Common myeloid progenitor, CD34-positive (primary cell): ENCODE measurements around the gene SEPTIN6.

Experiments
- CTCF ChIA-PET: fragments of 350-600 bp; sonication (Branson Sonifier 250); formaldehyde crosslinking; loops from one replicate; lab custom pipeline; 2021; ENCODE audit warnings: antibody characterized with exemption; lab: Charles Lee
- POLR2A ChIA-PET: fragments of 350-600 bp; sonication (Branson Sonifier 250); formaldehyde crosslinking; loops from one replicate; lab custom pipeline; 2021; ENCODE audit warnings: antibody characterized with exemption; lab: Charles Lee
- DNase-seq, 3 donors: peaks; one replicate each; pipeline versions ENCODE4 v3.0.0 to v3.0.0-alpha.2; 2013
- H3K27ac ChIP-seq, 2 experiments: 1 replicate in 1 of 2; 2 replicates in 1 of 2; pipeline ENCODE4 v1.7.0; 2013; ENCODE audit warnings: inconsistent platforms in 2 of 2, low read length in 2 of 2, mild to moderate bottlenecking in 2 of 2, low read depth in 1 of 2, moderate library complexity in 1 of 2; ENCODE audit not compliant: severe bottlenecking in 2 of 2, insufficient read depth in 1 of 2, poor library complexity in 1 of 2
- H3K27me3 ChIP-seq, 5 experiments: replicated peaks in 2 of 5; 1 replicate in 3 of 5; 2 replicates in 2 of 5; pipeline versions ENCODE4 v1.6.1 to v1.7.0; 2013; ENCODE audit warnings: low read length in 4 of 5, mild to moderate bottlenecking in 2 of 5, moderate library complexity in 2 of 5, inconsistent platforms in 1 of 5; ENCODE audit not compliant: insufficient read depth in 5 of 5, control insufficient read depth in 4 of 5
- H3K36me3 ChIP-seq, 4 experiments: 1 replicate in 2 of 4; 2 replicates in 2 of 4; pipeline versions ENCODE4 v1.6.1 to v1.7.0; 2013; ENCODE audit warnings: low read length in 3 of 4, control low read depth in 1 of 4, mild to moderate bottlenecking in 1 of 4; ENCODE audit not compliant: control insufficient read depth in 4 of 4, insufficient read depth in 4 of 4
- H3K4me1 ChIP-seq, 4 experiments: 1 replicate in 3 of 4; 2 replicates in 1 of 4; pipeline versions ENCODE4 v1.6.1 to v1.7.1; 2013; ENCODE audit warnings: low read length in 3 of 4, mild to moderate bottlenecking in 3 of 4, control low read depth in 1 of 4, inconsistent platforms in 1 of 4, moderate library complexity in 1 of 4; ENCODE audit not compliant: control insufficient read depth in 4 of 4, insufficient read depth in 4 of 4; ENCODE audit errors: control extremely low read depth in 1 of 4
- H3K4me3 ChIP-seq, 7 experiments: 1 replicate in 4 of 7; 2 replicates in 3 of 7; pipeline versions ENCODE4 v1.5.1 to v1.7.0; 2013; ENCODE audit warnings: mild to moderate bottlenecking in 7 of 7, low read length in 6 of 7, moderate library complexity in 6 of 7, inconsistent platforms in 2 of 7, low read depth in 2 of 7, control low read depth in 1 of 7; ENCODE audit not compliant: insufficient read depth in 4 of 7, control insufficient read depth in 1 of 7; ENCODE audit errors: extremely low read depth in 1 of 7
- H3K9me3 ChIP-seq, 5 experiments: 1 replicate in 4 of 5; 2 replicates in 1 of 5; pipeline versions ENCODE4 v1.6.1 to v1.7.1; 2013; ENCODE audit warnings: low read length in 4 of 5, mild to moderate bottlenecking in 2 of 5, inconsistent platforms in 1 of 5, low read depth in 1 of 5, moderate library complexity in 1 of 5; ENCODE audit not compliant: control insufficient read depth in 4 of 5, insufficient read depth in 2 of 5; ENCODE audit errors: control extremely low read depth in 1 of 5
- whole genome bisulfite sequencing: methylation state at CpG from one replicate; pipeline ENCODE4 v1.1.5; 2013; ENCODE audit not compliant: insufficient coverage; 5-methylcytosine and 5-hydroxymethylcytosine counted together

The SEPTIN6 gene

DNA sequence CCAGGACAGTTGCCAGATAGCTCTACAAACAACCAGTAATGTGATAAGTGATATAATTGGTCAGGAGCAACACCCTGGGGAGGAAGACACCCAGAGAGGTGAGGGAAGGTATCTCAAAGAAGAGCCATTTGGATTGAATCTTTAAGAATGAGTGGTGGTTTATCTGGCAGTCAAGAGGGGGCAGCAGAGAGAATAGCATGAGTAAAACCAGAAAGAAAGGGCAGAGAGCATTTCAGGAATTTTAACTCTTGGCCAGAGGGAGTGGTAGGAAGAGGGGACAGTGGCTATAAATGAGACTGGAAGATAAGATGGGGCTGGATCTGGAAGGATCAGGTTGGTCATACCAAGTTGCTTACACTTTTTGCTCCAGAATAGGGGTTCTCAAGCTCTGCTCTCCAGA is 5.9 kb upstream of the SEPTIN6 start:
- Histone ChIP-seq H3K27ac (no peak overlapping the region), H3K9me3 (no peaks in the 10 kb centered on the region), H3K4me3 (no peak overlapping the region), H3K4me1 (peaks cover 0 to 13% (median 11%) of the 10 kb centered on the region in 4 experiments), H3K36me3 (no peaks in the 10 kb centered on the region), H3K27me3 (no peaks in the 10 kb centered on the region)
- ChIA-PET CTCF (interaction anchor here (0.6 to 2.0 kb wide), 6 partner anchors 11 to 78 kb away, joined by 3 to 12 read pairs (median 5); no protein-coding TSS in a partner anchor), POLR2A (no interaction called here)
- peak; percentile 54 to 80 (median 73) for DNase-seq

DNA sequence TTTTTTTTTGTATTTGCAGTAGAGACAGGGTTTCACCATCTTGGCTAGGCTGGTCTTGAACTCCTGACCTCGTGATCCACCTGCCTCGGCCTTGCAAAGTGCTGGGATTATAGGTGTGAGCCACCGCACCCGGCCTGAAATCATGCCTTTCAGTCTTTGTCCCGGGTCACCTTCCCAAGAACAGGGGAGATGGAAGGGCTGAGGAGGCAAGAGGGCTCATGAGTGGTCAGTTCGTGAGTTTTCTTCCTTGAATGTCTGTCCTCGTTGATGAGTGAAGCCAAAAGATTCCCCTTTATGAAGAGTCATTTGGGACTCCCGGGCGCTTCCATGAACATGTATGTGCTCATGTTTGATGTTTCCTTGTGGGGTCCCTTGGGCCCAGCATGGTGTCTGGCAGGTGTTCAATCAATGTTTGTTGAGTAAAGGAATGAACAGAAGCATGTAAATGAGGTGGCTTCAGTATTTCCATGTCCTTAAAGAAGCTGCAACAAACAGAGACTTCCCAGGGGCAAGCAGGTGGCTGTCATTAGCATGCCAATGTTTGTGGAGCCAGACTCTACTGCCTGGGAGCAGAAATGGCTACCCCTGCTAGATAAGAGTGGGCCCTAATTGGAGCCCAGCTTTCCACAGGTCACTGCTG is 3.4 kb upstream of the SEPTIN6 start:
- ChIA-PET CTCF (interaction anchor here (0.6 to 4.3 kb wide), 2 partner anchors 13 to 26 kb away, joined by 3 to 26 read pairs; no protein-coding TSS in a partner anchor), POLR2A (no interaction called here)
- Histone ChIP-seq H3K4me1 (peaks cover 5 to 16% (median 14%) of the 10 kb centered on the region in 4 experiments), H3K36me3 (no peaks in the 10 kb centered on the region), H3K27ac (no peak overlapping the region), H3K4me3 (no peak overlapping the region), H3K27me3 (peaks cover 0 to 6% (median 0%) of the 10 kb centered on the region in 5 experiments), H3K9me3 (no peaks in the 10 kb centered on the region)
- WGBS, result 88% methylated on average over 8 of the region's 9 CpGs
- no peak for DNase-seq

DNA sequence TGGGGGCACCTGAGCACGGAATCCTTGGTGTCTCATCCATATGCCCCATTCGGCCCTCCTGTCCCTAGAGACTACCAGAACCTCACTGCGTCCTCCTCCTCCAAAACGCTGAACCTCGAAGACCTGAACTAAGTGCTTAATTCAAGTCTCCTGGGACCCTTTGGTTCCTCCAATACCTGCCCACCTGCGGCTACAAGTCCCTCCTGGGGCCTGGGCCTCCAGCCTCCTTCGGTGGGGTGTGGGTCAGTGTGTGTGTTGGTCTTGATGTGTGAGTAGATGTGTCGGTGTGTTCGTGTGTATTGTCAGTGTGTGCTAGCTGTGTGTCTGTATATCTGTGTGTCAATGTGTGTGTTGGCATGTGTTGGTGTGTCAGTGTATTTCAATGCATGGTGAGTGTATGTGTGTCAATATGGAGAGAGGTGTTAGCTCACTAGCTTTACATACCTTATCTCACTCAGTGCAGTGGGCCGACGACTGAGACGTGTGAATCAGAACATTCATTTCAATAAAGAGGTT is 2.6 kb upstream of the SEPTIN6 start:
- WGBS, result 100% methylated on average over 10 of the region's 12 CpGs
- H3K9me3 ChIP-seq, result no peaks in the 10 kb centered on the region
- H3K27me3 ChIP-seq, result peaks cover 0 to 6% (median 0%) of the 10 kb centered on the region in 5 experiments
- CTCF ChIA-PET, result interaction anchor here (1.0 to 4.3 kb wide), 7 partner anchors 12 to 86 kb away, joined by 3 to 26 read pairs (median 5); no protein-coding TSS in a partner anchor
- peaks cover 0 to 6% (median 0%) of the 10 kb centered on the region in 4 experiments for H3K36me3 ChIP-seq
- no peak overlapping the region for H3K4me3 ChIP-seq
- no peak overlapping the region for H3K27ac ChIP-seq
- POLR2A ChIA-PET, result no interaction called here
- no peak for DNase-seq
- H3K4me1 ChIP-seq, result peaks cover 10 to 23% (median 20%) of the 10 kb centered on the region in 4 experiments

DNA sequence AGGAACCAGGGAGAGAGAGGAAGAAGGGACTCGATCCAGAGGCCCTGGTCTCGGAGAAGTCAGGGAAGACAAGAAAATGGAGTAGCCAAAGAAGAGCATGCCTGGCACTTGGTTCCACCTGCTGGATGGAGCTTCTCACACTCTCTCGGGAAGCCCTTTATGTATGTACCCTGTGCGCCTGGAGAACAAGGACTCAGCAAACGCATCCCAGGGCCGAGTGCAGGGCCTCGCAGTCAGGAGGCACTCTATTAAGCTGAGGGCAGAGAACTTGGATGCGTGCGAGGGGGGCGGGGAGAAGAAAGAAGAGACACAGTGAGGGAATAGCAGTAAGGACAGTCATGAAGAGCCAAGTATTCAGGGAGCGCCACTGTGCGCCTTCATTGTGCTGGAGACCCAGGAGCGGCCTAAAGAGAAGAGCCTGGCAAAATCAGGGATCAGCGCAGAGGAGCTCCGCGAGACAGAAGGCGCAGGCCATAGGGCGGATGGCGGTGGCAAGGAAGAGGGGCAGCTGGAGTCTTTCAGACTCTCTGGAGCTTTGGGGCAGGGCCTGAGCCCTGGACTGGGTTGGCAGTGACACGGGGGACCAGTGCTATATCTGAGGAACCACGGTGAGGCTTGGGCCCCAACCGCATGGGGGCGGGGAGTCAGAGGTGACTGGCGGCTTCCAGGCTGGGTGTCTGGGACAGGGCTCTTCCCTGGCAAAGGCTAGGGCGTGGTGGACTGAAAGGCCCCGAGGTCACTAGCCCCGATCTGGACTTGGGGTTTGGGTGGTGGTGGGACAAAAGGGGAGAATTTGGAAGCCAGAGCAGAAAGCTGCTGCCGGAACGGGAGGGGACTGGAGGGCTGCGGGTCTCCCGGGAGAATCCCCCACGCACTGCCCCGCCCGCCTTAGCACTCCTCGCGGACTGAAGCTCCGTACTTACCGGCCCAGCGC is 1.9 kb upstream of the SEPTIN6 start:
- WGBS, result 79% methylated on average over 32 of the region's 39 CpGs
- POLR2A ChIA-PET, result interaction anchor here (1.0 kb wide), 2 partner anchors 17 to 120 kb away, joined by 5 read pairs; partner anchors contain the start of gene UBE2A

DNA sequence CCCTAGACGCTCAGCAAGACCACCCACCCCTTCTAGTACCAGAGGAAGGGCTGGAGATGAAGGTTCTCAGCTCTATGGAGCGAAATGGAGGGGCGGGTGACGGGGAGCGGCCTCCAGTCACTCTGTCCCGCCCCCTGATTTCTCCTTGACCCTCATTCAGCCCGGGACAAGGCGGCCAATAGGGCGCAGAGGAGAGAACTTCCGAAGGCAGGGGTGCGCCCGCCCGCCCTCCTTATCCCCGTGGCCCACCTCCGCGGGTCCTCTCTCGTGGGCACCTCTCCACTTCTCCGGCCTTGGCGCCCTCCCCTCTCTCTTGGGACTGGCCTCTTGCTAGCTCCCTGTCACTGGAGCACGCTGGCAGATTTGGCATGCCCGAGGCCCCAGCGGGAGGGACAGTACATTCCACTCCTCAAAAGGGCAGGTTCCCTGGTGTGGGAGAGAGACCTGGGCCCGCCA is 1.1 kb upstream of the SEPTIN6 start:
- WGBS, result 32% methylated on average over 13 of the region's 23 CpGs
- DNase-seq, result no peak
- CTCF ChIA-PET, result interaction anchor here (0.7 to 4.3 kb wide), 18 partner anchors 10 to 181 kb away, joined by 3 to 26 read pairs (median 5); no protein-coding TSS in a partner anchor
- Histone ChIP-seq H3K27me3 (peaks cover 0 to 6% (median 0%) of the 10 kb centered on the region in 5 experiments), H3K9me3 (no peaks in the 10 kb centered on the region), H3K4me1 (peaks cover 10 to 35% (median 26%) of the 10 kb centered on the region in 4 experiments), H3K27ac (no peak overlapping the region), H3K4me3 (peak overlapping the region; percentile 74 to 90 (median 82)), H3K36me3 (peaks cover 0 to 6% (median 1%) of the 10 kb centered on the region in 4 experiments)
- POLR2A ChIA-PET, result interaction anchor here (1.0 to 1.8 kb wide), 4 partner anchors 12 to 119 kb away, joined by 4 to 13 read pairs (median 5); partner anchors contain the start of gene UBE2A

More for the DNA sequence above, 1.9 kb upstream of the SEPTIN6 start:
- Histone ChIP-seq H3K27me3 (peaks cover 0 to 6% (median 0%) of the 10 kb centered on the region in 5 experiments), H3K9me3 (no peaks in the 10 kb centered on the region), H3K4me1 (peaks cover 10 to 29% (median 22%) of the 10 kb centered on the region in 4 experiments), H3K4me3 (peak overlapping the region in 5 of 7 experiments; percentile 74 to 90 (median 82)), H3K36me3 (peaks cover 0 to 6% (median under 1%) of the 10 kb centered on the region in 4 experiments), H3K27ac (no peak overlapping the region)
- CTCF ChIA-PET, result interaction anchor here (0.7 to 4.3 kb wide), 16 partner anchors 9 to 182 kb away, joined by 3 to 26 read pairs (median 6); no protein-coding TSS in a partner anchor
- peak; percentile 53 to 61 (median 57) for DNase-seq
